ENCODE measurements around the gene TLL2. TPM values are rescaled to one million over a fixed set of nuclear protein-coding genes. Genes with fewer than 3 reads are reported as not detected.

Gene TLL2
- total and polyA plus RNA-seq, 4 experiments from 2014 or later, result 0.03 to 0.17 TPM; not detected in 2

DNA sequence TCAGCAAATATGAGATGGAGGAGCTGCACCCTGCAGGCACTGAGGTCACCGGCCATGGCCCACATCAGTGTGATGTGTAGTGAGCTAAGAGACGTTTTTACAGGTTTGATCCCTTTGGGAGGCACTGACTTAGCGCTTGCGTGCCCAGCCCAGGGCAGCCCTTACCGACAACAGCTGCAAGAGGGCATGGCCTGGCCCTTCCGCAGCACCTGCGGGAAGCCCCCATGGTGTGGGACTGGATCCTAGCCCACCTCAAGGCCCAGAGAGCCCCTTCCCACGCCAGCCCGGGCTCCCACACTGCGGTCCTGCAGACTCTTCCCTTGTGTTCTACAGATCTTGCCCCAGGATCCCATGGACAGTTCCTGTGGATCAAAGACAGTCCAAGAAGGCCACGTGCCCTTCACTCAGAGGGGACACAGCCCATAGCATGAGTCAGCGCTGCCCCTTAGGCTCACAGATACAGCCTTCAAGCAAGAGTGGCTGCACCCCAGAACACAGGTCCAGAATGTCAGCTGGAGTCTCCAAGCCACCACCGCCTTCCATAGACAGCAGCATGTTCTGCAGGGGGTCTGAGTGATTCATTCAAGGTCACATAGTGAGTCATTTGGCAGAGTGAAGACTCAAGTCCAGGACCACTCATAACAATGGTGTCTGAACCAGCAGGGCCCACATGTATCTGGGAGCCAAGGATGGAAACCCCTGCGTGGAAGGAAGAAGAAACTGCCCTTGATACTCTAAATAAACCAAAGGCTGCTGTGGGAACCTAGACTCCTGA, 25.4 kb downstream of the TLL2 start:
- CTCF ChIA-PET (ENCODE audit: partially characterized antibody), result no interaction called here
- intact Hi-C loops (cut with micrococcal nuclease), result no loop called here
- H3K27me3 Mint-ChIP-seq, result peaks cover 16 to 17% of the 10 kb centered on the region in 2 donors
- H3K4me3 ChIP-seq (ENCODE audit: low read length in 2 of 2), result no peak overlapping the region
- no peaks in the 10 kb centered on the region for H3K36me3 ChIP-seq (ENCODE audit: insufficient read depth, low read length)
- H3K4me1 ChIP-seq (ENCODE audit: insufficient read depth, low read length), result no peaks in the 10 kb centered on the region
- no peak overlapping the region for H3K27ac ChIP-seq (ENCODE audit: low read depth, low read length)
- H3K9me3 Mint-ChIP-seq, result no peaks in the 10 kb centered on the region
- H3K9me3 ChIP-seq (ENCODE audit: control insufficient read depth in 1 of 2, low read length in 2 of 2), result no peaks in the 10 kb centered on the region
- H3K4me1 Mint-ChIP-seq, result no peaks in the 10 kb centered on the region
- no peak overlapping the region for H3K27ac Mint-ChIP-seq
- POLR2A ChIA-PET (ENCODE audit: partially characterized antibody), result no interaction called here
- H3K4me3 Mint-ChIP-seq, result no peak overlapping the region
- no peaks in the 10 kb centered on the region for H3K36me3 Mint-ChIP-seq
- H3K27me3 ChIP-seq (ENCODE audit: insufficient read depth, low read length), result no peaks in the 10 kb centered on the region
- DNase-seq, result no peak

DNA sequence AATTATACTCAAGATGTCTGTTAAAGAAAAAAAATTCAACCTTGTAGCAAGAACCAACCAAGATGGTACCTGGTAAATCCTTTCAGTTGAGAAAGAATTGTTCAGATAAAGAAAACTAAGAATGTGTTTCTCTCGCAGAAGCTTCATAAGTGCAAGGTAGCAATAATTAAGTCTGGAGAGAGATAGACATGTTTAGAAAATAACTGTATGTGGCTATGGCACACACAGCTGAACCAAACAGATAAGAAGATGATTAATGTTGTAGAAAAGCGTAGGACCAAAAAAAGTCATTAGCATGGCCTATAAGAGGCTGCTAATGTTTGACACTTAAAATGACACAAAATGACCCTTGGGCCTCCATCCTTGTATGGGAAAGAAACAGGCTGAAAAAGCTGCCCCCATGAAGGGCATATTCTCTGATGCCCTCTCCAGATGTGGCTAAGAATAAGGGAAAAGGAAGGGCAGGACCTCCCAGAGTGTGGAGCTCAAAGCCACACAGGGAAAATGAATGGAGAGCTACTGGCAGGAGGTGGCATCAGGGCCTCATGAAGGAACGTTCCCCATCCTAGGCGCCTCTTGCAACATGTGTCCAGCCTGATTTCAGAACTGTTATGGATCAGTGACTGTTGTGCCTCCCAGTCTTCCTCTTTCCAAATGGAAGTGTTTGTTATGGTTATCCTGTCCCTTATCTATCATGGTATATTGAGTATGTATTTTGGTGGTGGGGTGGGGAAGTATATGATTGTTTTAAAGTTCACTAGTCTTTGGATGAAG, 30.7 kb downstream of the TLL2 start:
- Mint-ChIP-seq H3K4me1 (no peaks in the 10 kb centered on the region), H3K4me3 (no peak overlapping the region), H3K27me3 (peaks cover 21 to 29% of the 10 kb centered on the region in 2 donors), H3K27ac (no peak overlapping the region), H3K9me3 (no peaks in the 10 kb centered on the region), H3K36me3 (no peaks in the 10 kb centered on the region)
- H3K4me1 ChIP-seq (ENCODE audit: insufficient read depth, low read length), result no peaks in the 10 kb centered on the region
- ChIA-PET POLR2A (ENCODE audit: partially characterized antibody) (no interaction called here), CTCF (ENCODE audit: partially characterized antibody) (no interaction called here)
- H3K4me3 ChIP-seq (ENCODE audit: low read length in 2 of 2), result no peak overlapping the region
- H3K27ac ChIP-seq (ENCODE audit: low read depth, low read length), result no peak overlapping the region
- H3K36me3 ChIP-seq (ENCODE audit: insufficient read depth, low read length), result no peaks in the 10 kb centered on the region
- no peak for DNase-seq
- H3K9me3 ChIP-seq (ENCODE audit: control insufficient read depth in 1 of 2, low read length in 2 of 2), result no peaks in the 10 kb centered on the region
- no peaks in the 10 kb centered on the region for H3K27me3 ChIP-seq (ENCODE audit: insufficient read depth, low read length)
- intact Hi-C loops (cut with micrococcal nuclease), result no loop called here

- no peaks in the 10 kb centered on the region for H3K4me1 Mint-ChIP-seq
- H3K4me3 Mint-ChIP-seq, result no peak overlapping the region
- ChIA-PET POLR2A (ENCODE audit: partially characterized antibody) (no interaction called here), CTCF (ENCODE audit: partially characterized antibody) (interaction anchor here (1.2 kb wide), 1 partner anchor 12 kb away, joined by 3 read pairs; no protein-coding TSS in a partner anchor)
- peaks cover 16 to 20% of the 10 kb centered on the region in 2 donors for H3K27me3 Mint-ChIP-seq
- H3K27ac ChIP-seq (ENCODE audit: low read depth, low read length), result no peak overlapping the region
- no peaks in the 10 kb centered on the region for H3K4me1 ChIP-seq (ENCODE audit: insufficient read depth, low read length)
- H3K36me3 Mint-ChIP-seq, result no peaks in the 10 kb centered on the region
- intact Hi-C loops (cut with micrococcal nuclease), result no loop called here
- no peaks in the 10 kb centered on the region for H3K9me3 Mint-ChIP-seq
- DNase-seq, result no peak
- no peak overlapping the region for H3K27ac Mint-ChIP-seq
- H3K27me3 ChIP-seq (ENCODE audit: insufficient read depth, low read length), result no peaks in the 10 kb centered on the region
- H3K9me3 ChIP-seq (ENCODE audit: control insufficient read depth in 1 of 2, low read length in 2 of 2), result no peaks in the 10 kb centered on the region
- no peaks in the 10 kb centered on the region for H3K36me3 ChIP-seq (ENCODE audit: insufficient read depth, low read length)
- H3K4me3 ChIP-seq (ENCODE audit: low read length in 2 of 2), result no peak overlapping the region
Observed at GRCh38 chr10:96478355-96478754, 35.4 kb downstream of the TLL2 start.

DNA sequence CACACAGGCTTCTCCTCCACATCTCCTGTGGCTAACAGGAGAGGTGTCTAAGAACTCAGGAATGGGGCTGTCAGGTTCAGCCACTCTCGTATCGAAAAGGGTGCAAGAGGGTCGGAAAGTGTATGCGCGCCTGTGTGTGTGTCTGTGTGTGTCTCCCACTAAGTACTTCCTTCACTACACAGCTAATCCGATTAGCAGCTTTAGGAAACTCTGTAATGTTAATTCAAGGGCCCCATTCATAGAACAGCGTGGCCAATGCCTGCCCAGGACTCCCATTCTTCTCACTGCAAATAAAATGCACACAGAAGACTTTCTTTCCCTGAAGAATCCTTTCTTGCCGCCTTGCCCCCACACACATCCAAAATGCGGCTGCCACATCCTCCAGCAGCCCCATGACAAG, 39.9 kb downstream of the TLL2 start:
- no peaks in the 10 kb centered on the region for H3K27me3 ChIP-seq (ENCODE audit: insufficient read depth, low read length)
- no peaks in the 10 kb centered on the region for H3K9me3 Mint-ChIP-seq
- no peak for DNase-seq
- peaks cover 16% of the 10 kb centered on the region in 2 donors for H3K27me3 Mint-ChIP-seq
- H3K4me3 Mint-ChIP-seq, result no peak overlapping the region
- H3K27ac ChIP-seq (ENCODE audit: low read depth, low read length), result no peak overlapping the region
- no peaks in the 10 kb centered on the region for H3K4me1 ChIP-seq (ENCODE audit: insufficient read depth, low read length)
- intact Hi-C loops (cut with micrococcal nuclease), result no loop called here
- H3K36me3 ChIP-seq (ENCODE audit: insufficient read depth, low read length), result no peaks in the 10 kb centered on the region
- no peaks in the 10 kb centered on the region for H3K9me3 ChIP-seq (ENCODE audit: control insufficient read depth in 1 of 2, low read length in 2 of 2)
- peak overlapping the region in 1 of 7 donors; percentile 35 for H3K27ac Mint-ChIP-seq
- H3K4me1 Mint-ChIP-seq, result no peaks in the 10 kb centered on the region
- ChIA-PET POLR2A (ENCODE audit: partially characterized antibody) (no interaction called here), CTCF (ENCODE audit: partially characterized antibody) (interaction anchor here (1.3 kb wide), 1 partner anchor 24 kb away, joined by 3 read pairs; no protein-coding TSS in a partner anchor)
- H3K4me3 ChIP-seq (ENCODE audit: low read length in 2 of 2), result no peak overlapping the region
- no peaks in the 10 kb centered on the region for H3K36me3 Mint-ChIP-seq

DNA sequence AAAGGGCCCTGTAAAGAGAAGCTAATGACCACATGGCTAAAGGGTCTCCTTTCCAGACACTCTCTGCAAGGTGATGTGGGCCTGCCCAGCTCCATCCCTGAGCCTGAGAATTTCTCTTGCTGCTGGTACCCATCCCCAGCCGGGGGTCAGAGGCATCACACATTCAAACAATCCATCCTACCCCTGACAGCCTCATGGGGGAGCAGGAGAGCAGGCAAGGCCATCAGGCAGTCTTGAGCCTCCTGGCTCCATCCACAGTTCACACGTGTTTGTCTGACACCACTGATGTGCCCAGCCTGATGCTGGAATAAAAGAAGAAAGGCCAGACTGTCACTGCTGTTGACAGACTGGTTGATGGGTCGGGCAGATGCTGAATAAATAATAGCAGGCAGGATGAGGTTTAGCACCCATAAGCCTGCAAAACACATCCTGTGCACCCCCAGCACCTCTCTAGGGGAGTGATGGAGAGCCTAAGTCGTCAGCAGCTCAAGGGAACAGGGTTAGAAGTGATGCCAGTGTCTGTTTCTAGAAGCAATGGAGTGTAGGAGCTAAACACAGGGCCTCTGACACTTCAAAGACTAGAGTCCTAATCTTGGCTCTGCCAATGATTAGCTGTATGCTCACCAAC, 43.5 kb downstream of the TLL2 start:
- Mint-ChIP-seq H3K4me3 (no peak overlapping the region), H3K27me3 (peaks cover 16 to 18% of the 10 kb centered on the region in 2 donors), H3K9me3 (no peaks in the 10 kb centered on the region), H3K4me1 (no peaks in the 10 kb centered on the region), H3K27ac (no peak overlapping the region), H3K36me3 (no peaks in the 10 kb centered on the region)
- intact Hi-C loops (cut with micrococcal nuclease), result no loop called here
- no peak overlapping the region for H3K27ac ChIP-seq (ENCODE audit: low read depth, low read length)
- H3K27me3 ChIP-seq (ENCODE audit: insufficient read depth, low read length), result no peaks in the 10 kb centered on the region
- H3K9me3 ChIP-seq (ENCODE audit: control insufficient read depth in 1 of 2, low read length in 2 of 2), result no peaks in the 10 kb centered on the region
- DNase-seq, result peak in 1 of 5 donors; percentile 10
- no peak overlapping the region for H3K4me3 ChIP-seq (ENCODE audit: low read length in 2 of 2)
- ChIA-PET CTCF (ENCODE audit: partially characterized antibody) (interaction anchor here (1.0 kb wide), 1 partner anchor 18 kb away, joined by 3 read pairs; no protein-coding TSS in a partner anchor), POLR2A (ENCODE audit: partially characterized antibody) (no interaction called here)
- H3K4me1 ChIP-seq (ENCODE audit: insufficient read depth, low read length), result no peaks in the 10 kb centered on the region
- H3K36me3 ChIP-seq (ENCODE audit: insufficient read depth, low read length), result no peaks in the 10 kb centered on the region

DNA sequence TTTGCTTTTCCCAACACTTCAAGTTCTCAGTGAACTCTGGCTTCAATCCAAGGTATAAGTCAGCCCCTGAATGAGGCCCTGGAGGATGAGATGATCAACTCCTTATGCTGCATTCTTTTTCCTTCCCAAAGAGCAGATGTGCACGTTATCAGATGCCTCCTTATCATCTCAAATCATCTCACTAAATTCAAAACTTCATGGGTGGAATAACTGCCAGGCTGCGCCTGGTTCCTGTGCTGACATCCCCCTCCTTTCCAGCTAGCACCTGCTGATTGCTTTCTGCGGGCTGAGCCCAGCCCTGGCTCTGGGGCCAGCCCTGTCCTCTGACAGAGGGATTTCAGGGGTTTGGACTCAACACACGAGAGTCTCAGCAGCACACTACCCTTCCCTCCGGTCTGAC, 44.9 kb downstream of the TLL2 start:
- intact Hi-C loops (cut with micrococcal nuclease), result no loop called here
- CTCF ChIA-PET (ENCODE audit: partially characterized antibody), result interaction anchor here (0.7 kb wide), 1 partner anchor 45 kb away, joined by 3 read pairs; the partner anchor contains the start of gene TLL2
- no peak overlapping the region for H3K27ac Mint-ChIP-seq

GRCh38 chr10:96465599-96465998, 48.1 kb downstream of the TLL2 start:
- Histone ChIP-seq H3K27ac (ENCODE audit: low read depth, low read length) (no peak overlapping the region), H3K9me3 (ENCODE audit: control insufficient read depth in 1 of 2, low read length in 2 of 2) (no peaks in the 10 kb centered on the region), H3K27me3 (ENCODE audit: insufficient read depth, low read length) (no peaks in the 10 kb centered on the region), H3K4me1 (ENCODE audit: insufficient read depth, low read length) (no peaks in the 10 kb centered on the region), H3K36me3 (ENCODE audit: insufficient read depth, low read length) (no peaks in the 10 kb centered on the region), H3K4me3 (ENCODE audit: low read length in 2 of 2) (no peak overlapping the region)
- H3K36me3 Mint-ChIP-seq, result no peaks in the 10 kb centered on the region
- H3K9me3 Mint-ChIP-seq, result peaks cover 0 to 10% (median 2%) of the 10 kb centered on the region in 8 donors
- ChIA-PET CTCF (ENCODE audit: partially characterized antibody) (interaction anchor here (1.2 kb wide), 1 partner anchor 13 kb away, joined by 3 read pairs; no protein-coding TSS in a partner anchor), POLR2A (ENCODE audit: partially characterized antibody) (no interaction called here)
- intact Hi-C loops (cut with micrococcal nuclease), result no loop called here
- H3K4me1 Mint-ChIP-seq, result no peaks in the 10 kb centered on the region
- peaks cover 16 to 24% of the 10 kb centered on the region in 2 donors for H3K27me3 Mint-ChIP-seq
- H3K4me3 Mint-ChIP-seq, result no peak overlapping the region
- H3K27ac Mint-ChIP-seq, result no peak overlapping the region
- no peak for DNase-seq

More for the DNA sequence above, 44.9 kb downstream of the TLL2 start:
- Mint-ChIP-seq H3K36me3 (no peaks in the 10 kb centered on the region), H3K4me3 (no peak overlapping the region), H3K9me3 (no peaks in the 10 kb centered on the region), H3K4me1 (no peaks in the 10 kb centered on the region), H3K27me3 (peaks cover 15 to 18% of the 10 kb centered on the region in 2 donors)
- Histone ChIP-seq H3K36me3 (ENCODE audit: insufficient read depth, low read length) (no peaks in the 10 kb centered on the region), H3K4me1 (ENCODE audit: insufficient read depth, low read length) (no peaks in the 10 kb centered on the region), H3K4me3 (ENCODE audit: low read length in 2 of 2) (no peak overlapping the region), H3K27ac (ENCODE audit: low read depth, low read length) (no peak overlapping the region), H3K9me3 (ENCODE audit: control insufficient read depth in 1 of 2, low read length in 2 of 2) (no peaks in the 10 kb centered on the region), H3K27me3 (ENCODE audit: insufficient read depth, low read length) (no peaks in the 10 kb centered on the region)
- POLR2A ChIA-PET (ENCODE audit: partially characterized antibody), result no interaction called here
- no peak for DNase-seq
